GM18499 (cell line): ENCODE measurements around the gene AKT3.
A peak's percentile ranks its signal among the peaks of the same experiment; 100 is the strongest.
"Not testable (repeated sequence)": the region's sequence is repeated elsewhere in the genome, so short reads cannot be mapped to it uniquely, and the experiment has no call there.

ENCODE experiments used
- ATAC-seq: cut with Tn5 transposase; IDR thresholded peaks from one replicate; pipeline ENCODE4 v1.9.1; 2021; ENCODE audit warnings: moderate number of reproducible peaks; ENCODE audit not compliant: insufficient read depth, unreplicated experiment

Gene AKT3

DNA sequence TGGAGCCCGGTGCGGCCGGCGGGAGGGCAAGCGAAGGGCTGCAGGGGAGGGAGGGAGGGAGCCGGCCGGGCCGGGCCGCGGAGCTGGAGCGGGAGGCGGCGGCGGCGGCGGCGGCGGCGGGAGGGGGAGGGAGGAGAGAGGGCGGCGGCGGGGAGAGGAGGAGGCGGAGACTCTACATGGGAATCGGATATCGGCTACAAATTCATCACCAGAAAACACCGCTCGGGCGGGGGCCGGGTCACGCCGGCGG lies at the start of gene AKT3:
AKT3 (minus strand) TSS at position 42 of the 250 bp plus-strand sequence. CDS start 7,073 bp downstream, outside the sequence.
- peak; percentile 24 for ATAC-seq

DNA sequence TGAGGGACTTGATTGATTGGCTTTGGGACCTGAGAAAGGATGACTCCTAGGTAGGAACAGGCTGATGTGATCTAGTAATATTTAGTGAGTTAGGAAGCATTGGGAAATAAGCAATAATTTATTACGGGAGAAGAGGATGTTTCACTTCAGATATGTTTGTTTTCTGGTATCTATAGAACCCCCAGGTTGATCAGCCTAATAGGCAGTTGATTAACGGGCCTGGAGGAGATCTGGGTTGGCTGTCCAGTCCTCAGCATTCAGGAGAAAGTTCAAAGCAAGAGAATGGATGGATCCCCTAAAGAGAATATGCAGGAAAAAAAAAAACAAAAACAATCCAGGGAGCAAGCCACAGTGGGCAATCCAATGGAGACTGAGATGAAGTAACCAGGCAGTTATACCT lies 48.2 kb upstream of the AKT3 start:
- ATAC-seq = no peak

DNA sequence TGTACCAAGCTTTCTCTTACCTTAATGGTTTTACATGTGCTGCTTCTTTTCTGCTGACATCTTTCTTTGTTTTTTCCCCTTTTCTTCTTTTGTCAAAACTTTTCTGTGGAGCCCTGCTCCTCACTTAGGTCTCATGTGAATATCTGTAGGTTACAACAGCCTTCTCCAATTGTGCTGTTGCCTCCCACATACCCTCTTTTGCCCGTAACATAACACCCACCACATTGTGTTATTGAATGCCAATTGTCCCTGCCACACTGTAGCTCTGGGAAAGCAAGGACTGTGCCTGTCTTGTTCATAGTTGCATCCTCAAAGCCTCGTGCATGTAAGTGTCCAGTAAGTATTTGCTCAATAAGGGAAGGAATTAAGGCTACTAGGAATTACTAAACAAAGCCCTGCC lies 46.3 kb upstream of the AKT3 start:
- no peak for ATAC-seq

DNA sequence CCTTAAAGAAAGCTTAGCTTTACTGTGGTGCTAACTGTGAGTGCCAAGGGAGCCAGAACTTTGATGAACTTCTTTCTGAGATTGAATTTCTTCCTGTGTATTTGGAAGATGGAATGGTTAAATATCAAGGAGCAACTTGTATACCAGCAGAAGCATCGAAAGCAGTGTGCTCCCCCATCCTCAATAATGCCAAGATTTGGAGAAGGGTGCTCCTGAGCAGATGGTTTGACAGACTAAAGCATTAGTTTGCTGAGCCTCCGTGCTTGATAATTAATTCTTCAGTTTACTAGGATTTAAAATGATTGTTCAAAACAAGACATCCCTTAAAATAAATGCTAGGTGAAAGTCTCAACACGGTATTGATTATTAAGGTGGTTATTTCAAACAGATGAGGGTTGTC lies 42.4 kb upstream of the AKT3 start:
- no peak for ATAC-seq

DNA sequence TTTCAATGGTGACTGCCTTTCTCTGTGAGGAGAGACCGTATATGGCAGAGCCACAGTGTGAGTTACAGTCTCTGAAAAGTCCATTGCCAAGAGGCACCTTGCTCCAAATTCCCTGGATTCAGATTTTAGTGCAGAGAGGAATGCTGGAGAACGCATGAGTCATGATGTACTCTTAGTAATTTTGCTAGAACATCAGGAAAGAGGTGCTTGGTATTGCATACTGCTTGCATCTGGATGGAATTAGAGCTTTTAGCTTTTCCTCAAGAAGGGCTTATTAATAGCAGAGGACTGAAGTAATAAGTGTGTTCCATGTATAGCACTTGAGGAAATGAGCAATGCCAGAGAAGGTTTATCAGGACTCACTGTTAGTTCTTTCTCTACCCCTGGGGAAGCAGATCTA lies 40.5 kb upstream of the AKT3 start:
- ATAC-seq = no peak

DNA sequence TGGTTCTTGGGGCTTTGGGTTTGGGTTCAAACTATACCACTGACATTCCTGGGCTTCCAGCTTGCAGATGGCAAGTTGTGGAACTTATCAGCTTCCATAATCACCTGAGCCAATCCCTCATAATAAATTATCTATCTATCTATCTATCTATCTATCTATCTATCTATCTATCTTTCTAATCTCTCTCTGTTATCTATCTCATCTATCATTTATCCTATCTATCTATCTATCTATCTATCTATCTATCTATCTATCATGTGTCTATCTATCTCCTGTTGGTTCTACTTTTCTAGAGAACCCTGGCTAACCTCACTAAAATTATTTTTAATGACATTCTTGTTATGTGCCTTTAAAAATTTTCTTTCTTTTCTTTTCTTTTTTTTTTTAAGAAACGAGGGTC lies 35.8 kb upstream of the AKT3 start:
- no peak for ATAC-seq

DNA sequence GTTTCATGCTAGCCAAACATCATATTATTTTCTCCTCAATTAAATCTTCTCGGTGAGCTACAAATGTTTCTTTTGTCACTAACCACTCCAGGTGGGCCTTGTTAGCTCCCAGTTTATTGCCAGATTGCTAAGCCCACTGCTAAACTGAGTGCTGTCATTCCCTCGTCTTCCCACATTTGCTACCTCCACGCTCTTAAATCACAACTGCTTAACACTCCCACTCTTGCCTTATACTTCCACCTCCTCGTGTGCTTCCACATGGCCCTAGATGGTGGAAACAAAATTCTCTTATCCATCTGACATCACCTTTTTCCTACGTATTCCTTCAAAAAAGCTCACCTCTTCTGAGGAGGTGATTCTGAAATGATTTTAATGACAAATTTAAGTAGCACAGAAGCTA lies 34.6 kb upstream of the AKT3 start:
- no peak for ATAC-seq

DNA sequence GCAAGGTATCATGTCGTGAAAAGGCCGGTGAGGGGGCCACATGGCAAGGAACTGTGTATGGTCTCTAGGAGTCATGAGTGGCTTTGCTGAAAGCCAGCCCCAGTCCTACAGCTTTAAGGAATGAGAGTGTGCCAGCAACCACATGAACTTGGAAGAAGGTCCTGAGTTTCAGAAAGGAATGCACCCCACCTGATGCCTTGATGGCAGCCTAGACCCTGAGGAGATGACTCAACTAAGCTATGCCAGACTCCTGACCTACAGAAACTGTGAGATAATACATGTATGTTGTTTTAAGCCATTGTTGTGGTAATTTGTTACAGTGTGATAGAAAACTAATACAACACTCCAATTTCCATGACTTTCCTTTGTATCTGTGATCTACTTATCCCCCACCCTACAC lies 33.5 kb upstream of the AKT3 start:
- ATAC-seq = no peak

DNA sequence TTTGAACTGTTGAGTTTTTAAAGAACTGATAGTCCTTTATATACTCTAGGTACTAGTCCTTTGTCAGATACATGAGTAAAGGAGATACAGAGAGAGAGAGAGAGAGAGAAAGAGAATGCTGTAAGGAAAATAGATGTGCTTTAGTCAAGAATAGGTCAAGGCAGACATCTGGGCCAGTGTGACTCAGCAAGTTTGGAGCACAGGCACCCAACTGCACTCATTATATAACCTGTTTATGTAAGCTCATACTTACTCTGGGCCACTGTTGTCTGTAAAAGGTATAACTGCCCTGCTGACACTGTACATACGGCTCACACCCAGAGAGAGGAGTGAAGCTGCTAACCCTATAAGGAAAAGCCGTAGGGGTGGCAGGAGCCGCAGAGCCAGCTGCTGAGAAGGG lies 32.2 kb upstream of the AKT3 start:
- no peak for ATAC-seq

DNA sequence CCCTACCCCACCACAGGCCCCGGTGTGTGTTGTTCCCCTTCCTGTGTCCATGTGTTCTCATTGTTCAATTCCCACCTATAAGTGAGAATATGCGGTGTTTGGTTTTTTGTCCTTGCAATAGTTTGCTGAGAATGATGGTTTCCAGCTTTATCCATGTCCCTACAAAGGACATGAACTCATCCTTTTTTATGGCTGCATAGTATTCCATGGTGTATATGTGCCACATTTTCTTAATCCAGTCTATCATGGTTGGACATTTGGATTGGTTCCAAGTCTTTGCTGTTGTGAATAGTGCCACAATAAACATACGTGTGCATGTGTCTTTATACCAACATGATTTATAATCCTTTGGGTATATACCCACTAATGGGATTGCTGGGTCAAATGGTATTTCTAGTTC lies 27.0 kb upstream of the AKT3 start:
- not testable (repeated sequence) for ATAC-seq

DNA sequence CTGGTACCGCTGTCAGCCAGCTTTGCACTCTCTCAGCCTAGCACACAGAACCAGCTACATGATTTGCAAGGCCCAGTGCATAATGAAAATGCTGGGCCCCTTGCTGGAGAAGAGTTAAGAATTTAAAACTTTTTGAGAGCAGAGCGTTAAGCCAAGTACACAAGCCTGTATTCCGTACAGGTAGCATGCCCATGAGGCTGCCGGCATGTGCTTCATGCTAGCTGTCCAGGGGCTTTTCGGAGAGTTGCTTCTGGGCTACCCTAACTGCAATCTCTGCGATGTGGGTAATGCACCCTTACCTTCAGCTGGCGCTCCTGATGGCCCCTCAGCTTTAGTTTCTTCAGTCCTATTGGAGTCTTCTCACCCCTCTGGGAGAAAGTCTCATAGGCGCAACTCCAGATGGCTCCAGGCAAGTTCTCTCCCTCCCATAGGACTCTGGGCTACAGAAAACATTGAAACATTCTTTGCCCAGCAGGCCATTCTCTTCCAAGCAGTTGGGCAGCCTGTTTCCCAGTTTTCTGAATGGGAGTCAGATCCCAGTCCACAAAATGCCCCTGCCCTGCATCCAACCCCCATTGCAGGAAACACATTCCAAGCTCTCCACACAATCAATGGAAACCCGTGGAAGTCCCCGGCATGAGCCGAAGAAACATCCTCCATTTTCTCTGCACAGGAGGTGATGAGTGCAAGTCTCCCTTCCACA lies 5.7 kb upstream of the AKT3 start:
- no peak for ATAC-seq

DNA sequence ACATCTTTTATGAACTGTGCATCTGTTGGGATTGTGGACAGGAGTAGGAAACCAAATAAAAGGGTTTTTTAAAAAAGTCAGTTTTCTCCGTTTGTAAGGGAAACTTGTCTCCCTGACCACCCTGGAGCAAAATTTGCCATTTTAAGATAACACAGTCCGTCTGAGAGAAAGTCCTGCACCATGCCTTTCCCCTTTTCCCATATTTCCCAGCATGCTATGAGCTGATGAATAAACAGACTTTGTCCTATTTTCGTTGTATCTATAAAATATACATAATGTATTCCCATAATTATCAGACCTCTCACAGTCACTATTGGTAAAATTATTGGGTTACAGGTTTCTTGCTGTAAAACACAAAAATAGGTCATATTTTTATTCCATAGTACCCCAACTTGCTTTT lies 1.7 kb upstream of the AKT3 start:
- no peak for ATAC-seq

DNA sequence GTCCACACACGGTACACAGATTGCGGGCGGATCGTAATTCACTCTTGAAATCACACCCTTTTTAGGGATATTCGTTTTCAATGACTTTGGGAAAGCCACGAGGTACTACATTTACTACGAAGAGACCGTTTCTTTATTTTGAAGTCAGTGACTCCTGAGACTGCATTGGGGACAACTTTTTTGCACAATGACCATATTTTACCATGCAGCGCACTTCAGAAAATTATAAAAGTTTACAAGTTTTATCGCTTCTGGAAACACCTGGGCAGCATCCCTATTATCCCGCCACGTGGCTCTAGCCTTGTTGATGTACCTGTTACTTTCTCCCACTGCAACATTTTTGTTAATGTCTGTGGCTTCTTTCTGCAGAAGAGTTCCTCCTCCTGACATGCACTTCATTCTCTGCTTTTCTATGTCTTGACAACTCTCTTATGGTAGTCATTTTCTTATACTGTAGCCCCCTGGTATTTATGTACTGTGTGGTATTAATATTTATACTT lies 1.3 kb upstream of the AKT3 start:
- ATAC-seq = no peak

DNA sequence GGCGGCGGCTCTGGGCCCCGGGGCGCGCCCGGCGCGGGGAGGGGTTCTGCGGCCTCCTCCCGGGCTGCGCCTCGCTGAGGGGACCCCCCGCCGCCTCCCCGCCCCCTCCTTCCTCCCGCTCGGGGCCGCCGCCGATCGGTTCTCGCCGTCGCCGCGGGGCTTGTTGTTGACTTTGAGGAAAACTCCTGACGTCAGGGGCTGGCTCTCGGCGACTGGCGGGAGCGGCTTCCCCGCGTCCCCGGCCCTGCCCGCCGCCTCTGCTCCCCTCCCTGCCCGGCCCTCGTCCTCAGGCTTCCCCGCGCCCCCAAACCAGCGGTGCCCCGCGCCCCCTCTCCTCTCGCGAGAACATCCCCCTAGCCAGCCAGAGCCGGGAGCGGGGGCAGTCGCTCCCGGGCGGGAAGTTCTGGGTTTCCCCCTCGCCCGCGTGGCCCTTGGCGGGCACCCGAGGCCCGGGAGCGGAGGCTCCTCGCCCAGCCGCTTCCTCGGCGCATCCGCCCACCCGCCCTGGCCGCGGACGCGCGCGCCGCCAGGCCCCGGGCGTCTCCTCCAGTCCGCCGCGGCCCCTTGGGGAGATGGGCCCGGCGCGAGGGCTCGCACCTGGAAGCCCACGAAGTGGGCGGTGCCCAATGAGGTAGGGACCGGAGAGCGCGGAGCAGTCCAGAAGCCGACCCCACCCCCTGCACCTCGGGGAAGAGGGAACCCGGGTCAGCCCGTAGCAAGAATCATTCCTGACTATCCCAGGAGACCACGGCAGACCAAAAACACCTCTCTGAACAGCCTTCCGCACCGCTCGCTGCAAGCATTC lies 611 bp upstream of the AKT3 start:
- ATAC-seq = peak; percentile 33

DNA sequence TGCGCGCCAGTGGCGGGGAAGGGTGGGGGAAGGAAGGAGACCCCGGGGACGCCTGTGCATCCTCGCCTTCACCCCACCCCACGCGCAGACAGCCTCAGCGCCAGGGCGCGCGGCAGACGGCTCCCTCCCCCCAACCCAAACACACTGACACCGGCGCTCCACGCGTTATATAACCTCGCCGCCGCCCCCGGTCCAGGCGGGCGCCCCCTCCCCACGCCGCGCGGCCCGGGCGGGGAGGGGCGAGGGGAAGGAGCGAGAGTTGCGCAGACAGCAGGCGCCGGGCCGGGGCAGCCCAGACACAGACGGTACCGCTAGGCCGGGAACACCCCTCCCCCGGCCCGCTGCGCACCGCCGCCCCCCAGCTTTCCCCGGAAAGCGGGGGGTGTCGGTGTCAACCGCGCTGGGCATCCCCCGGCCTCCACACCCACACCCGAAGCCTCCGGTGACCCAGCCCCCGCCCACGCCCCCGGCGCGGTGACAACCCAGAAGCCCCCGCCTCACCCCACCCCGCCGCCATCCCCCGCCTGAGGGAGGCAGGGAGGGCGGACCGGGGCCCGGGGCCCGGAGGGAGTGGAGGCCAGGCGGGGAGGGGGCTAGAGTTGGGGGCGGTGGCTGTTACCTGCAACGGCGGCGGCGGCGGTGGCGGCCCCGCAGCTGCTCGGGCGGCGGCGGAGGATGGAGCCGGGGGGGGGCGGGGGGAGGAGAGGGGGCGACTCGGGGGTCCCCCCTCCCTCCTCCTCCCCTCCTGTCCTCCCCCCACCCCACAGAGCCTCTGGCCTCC lies 432 bp downstream of the AKT3 start:
- no peak for ATAC-seq

DNA sequence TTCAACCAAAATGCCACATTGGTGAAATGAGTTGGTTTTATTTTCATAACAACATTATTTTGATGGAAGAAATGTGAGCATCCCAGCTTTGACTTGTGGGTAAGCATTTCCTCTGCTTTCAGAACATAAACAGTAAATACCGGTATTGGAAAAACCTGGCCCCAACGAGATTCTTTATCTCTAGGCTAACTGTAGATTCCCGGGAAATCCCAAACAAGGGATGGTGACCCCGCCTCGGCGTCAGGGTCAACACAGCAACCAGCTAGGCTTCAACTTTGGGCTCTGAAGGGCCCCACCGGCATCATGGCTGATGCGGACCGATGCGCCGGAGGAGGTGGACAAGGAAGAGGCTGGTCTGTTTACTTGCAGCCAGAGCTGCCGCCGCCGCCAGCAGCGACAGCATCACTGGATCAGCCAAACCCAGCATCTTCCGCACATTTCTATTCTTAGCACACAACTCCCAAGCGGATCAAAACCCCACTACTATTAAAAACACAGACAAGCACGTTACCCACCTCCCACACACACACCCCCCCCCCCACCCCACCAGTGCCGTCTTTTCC lies 1.1 kb downstream of the AKT3 start:
- ATAC-seq = no peak

DNA sequence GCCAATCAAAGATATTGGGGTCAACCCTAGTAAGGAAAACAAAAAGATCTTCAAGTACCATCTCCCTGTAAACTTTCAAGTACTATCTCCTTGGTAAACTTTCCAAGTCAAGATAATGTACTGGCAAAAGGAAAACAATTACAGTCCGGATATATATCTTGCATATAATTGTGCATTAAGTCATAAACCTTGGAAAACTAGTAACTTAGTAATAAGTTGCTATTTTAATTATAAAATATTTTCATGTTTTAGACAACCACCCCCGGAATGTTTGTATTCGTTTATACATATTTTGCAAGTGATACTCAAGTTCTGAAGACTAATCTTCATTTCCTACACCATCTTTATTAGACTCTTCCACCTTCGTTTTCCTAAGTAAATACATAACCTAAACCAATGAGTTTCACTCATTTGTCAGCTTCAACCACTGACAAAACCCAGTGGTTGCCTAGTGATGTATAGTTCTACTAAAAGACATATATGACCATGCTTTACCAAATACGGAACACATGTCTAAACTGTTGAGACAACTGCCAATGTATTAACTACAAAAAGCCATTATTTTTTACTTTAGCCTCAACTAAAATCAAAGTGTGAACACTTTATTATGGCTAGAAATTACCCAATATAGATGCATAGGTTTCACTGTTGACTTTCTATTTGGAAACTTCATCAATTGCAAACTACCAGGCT lies 1.7 kb downstream of the AKT3 start:
- ATAC-seq = no peak

DNA sequence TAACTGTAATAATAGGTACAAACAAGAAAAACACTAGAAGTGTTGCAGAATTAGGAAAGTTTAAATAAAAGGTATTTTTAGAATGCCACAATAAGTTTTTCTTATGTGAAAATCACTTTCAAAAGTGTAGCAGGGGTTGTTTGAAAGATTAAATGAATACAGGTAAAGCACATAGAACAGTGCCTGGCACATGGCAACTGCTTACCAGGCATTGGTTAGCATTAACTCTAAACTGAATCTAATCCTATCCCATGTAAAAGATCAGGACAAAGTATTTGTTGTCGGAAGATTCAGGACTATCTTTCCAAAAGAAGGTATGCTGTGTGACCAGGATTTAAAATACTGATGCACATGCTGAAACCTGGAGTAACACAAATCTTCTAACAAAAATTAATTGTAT lies 3.3 kb downstream of the AKT3 start:
- no peak for ATAC-seq

DNA sequence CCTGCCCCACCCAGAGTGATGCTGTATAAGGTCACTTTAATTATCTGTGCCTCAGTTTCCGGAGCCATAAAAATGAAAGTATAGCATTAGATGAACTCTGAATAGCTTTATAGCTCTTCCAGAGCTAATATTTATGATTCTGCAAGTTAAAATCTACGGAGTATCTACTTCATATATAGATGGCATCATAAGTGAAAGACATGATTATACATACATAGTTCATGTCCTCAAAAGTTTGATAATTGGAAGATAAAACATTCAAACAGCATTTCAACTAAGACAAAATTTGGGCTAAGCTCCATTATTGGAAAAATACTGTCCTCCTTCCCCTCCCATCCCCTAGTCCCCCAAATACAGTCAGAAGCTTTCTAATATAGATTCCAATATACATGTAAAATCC lies 4.2 kb downstream of the AKT3 start:
- ATAC-seq = no peak

DNA sequence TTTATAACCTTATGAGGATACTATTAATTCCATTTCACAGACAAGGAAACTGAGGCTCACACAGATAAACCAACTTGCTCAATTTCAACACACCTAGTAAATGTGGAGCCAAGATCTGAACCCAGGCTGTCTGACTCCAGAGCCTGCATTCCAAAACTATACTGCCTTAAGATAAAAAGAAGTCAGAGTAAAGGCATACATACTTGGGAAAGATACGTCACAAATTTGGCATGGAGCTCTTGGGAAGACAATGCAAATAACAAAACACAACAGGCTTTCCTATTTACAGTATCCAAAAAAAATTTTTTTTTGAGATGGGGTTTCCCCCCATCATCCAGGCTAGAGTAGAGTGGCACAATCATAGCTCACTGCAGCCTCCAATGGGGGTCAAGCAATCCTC lies 5.9 kb downstream of the AKT3 start:
- ATAC-seq = no peak
